Activated CD8-positive, alpha-beta memory T cell treated with anti-CD3 and anti-CD28 coated beads, Interleukin-2, amount 50 U/mL, for 24 hours (primary cell): ENCODE results near the gene SLC35F1.
"Not testable (repeated sequence)": the region's sequence is repeated elsewhere in the genome, so short reads cannot be mapped to it uniquely, and the experiment has no call there.

Experiments used
- DNase-seq: peaks from one replicate; pipeline ENCODE4 v3.0.0-alpha.2; 2020; ENCODE audit errors: extremely low read depth

SLC35F1 gene

DNA sequence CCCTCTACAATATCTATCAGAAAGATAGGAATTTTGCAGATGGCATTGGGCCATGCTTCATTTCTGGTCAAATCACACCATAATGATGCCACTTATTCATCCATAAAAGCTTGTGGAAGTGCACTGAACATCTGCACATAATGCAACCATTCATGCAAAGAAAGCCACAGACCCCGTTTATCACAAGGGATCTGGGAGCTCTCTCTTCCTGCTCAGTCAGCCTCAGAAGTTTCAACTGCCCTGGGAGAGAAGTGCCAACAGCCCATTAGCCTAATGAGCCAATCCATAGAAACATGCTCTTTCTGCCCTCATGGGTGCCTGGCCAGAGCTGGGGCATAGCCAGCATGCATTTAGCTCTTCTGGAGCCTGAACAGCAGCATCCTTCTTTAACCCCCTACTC is 85.8 kb downstream of the SLC35F1 start:
- DNase-seq, result no peak

GRCh38 chr6:118012944-118013343 is 105.9 kb downstream of the SLC35F1 start:
- no peak for DNase-seq

DNA sequence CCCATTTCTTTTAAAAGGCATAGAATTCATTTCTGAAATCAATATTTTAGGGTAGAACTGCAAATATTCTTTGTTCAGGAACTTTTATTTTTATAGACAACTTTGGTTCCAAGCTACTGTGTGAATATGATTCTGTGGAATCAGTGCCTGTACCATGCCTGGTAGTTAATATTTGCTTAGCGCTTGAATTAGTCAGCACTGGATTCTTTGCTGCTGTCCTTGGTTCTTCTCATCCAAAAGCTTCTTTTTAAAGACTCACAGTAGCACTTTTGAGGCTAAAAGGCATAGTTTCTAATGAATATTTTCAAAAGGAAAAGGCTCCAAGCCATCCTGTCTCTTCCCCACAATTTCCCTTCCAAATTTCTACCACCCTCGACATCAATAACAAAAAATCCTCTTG is 109.5 kb downstream of the SLC35F1 start:
- DNase-seq, result no peak

- DNase-seq, result no peak
These were observed 110.3 kb downstream of the SLC35F1 start for GRCh38 chr6:118017301-118017848.

DNA sequence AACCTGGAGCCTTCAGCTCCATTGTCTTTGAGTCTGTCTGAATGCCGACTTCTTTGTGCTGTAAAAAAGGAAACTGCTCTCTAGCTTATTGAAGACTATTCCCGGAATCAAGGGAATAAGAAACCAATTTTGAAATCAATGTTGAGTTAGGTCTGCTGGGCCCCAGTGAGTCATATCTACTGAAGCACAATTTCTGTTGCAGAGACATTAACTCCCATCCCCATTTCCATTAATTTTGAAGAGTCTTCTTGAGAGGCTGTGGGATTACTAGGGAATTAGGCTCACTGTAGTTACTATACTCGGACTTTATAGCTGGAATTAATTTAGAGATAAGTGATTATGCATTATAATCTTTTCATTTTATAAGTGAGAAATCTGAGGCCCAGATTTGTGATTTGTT is 116.7 kb downstream of the SLC35F1 start:
- DNase-seq, result no peak

GRCh38 chr6:118029967-118030366 is 122.9 kb downstream of the SLC35F1 start:
- no peak for DNase-seq

DNA sequence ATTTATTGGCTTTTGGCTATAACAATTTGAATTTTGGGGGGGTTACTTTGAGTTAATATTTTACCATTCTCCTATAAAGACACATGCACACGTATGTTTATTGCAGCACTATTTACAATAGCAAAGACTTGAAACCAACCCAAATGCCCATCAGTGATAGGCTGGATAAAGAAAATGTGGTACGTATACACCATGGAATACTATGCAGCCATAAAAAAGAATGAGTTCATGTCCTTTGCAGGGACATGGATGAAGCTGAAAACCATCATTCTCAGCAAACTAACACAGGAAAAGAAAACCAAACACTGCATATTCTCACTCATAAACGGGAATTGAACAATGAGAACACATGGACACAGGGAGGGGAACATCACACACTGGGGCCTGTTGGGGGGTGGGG is 130.4 kb downstream of the SLC35F1 start:
- not testable (repeated sequence) for DNase-seq

GRCh38 chr6:118042855-118043254 is 135.8 kb downstream of the SLC35F1 start:
- DNase-seq, result no peak

- no peak for DNase-seq
These were observed 137.2 kb downstream of the SLC35F1 start for GRCh38 chr6:118044275-118044674.

DNA sequence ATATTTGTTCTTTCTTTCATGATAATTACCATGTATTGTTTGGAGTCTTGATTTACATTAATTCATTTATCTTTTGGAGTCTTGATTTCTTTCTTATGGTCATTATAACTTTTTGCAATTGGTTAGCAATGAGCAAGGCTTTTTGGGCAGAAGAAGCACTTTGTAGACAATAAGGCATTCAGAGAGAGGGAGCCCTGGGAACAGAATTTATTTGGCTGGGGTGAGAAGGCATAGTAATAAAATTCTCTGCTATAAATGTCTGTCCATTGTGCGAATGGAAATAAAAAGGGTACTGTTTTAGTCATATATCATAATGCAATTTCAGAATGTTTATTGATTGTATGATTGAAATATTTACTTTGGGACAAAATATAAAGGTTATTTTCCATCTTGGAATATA is 147.0 kb downstream of the SLC35F1 start:
- DNase-seq, result no peak

DNA sequence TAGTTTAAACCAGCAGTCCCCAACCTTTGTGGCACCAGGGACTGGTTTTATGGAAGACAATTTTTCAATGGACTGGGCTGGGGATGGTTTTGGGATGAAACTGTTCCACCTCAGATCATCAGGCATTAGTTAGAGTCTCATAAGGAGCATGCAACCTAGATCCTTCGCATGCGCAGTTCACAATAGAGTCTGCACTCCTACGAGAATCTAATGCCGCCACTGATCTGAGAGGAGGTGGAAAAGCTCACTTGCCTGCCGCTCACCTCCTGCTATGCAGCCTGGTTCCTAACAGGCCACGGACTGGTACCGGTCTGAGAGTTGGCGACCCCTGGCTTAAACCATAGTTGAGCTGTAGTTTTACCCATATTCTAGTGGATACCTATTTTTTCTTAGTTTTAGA is 154.6 kb downstream of the SLC35F1 start:
- DNase-seq, result no peak

GRCh38 chr6:118080547-118080946 is 173.5 kb downstream of the SLC35F1 start:
- DNase-seq, result no peak

GRCh38 chr6:118083711-118084110 is 176.6 kb downstream of the SLC35F1 start:
- no peak for DNase-seq

DNA sequence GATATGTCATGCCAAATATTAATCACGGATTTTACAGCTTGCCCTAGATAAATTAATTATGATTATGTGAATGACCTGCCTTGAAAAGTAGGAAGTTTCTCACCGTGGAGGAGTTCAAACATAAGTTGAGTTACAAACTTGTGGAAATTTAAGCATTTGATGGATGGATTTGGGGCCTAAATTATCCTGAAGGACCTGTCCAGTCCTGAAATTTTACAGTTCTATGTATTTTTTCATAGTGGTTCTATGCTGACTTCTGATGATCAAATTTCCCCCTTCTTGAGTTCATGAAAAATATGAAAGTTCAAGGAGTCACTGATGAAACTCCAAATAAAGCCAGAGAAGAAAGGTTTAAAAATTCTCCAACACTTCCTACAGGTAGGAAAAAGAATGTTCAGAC is 178.6 kb downstream of the SLC35F1 start:
- DNase-seq, result no peak

DNA sequence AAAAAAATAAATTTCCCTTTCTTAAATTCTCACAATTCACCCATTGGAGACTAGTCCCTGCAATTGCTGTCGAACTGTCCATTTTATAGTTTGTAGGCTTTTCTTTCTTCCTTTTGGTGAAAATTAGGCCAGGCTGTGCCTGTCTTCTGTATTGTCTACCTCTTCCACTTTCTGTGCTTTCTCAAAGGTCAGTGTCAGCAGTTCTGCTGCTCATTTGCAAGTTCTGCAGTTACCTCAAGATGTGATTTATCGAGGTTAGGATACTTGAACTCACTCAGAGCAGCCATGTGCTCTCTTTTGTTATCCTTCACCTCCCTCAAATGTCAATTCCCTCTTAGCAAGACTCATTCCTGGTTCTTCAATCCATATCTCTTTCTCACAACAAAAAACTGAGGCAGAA is 179.1 kb downstream of the SLC35F1 start:
- DNase-seq, result no peak

DNA sequence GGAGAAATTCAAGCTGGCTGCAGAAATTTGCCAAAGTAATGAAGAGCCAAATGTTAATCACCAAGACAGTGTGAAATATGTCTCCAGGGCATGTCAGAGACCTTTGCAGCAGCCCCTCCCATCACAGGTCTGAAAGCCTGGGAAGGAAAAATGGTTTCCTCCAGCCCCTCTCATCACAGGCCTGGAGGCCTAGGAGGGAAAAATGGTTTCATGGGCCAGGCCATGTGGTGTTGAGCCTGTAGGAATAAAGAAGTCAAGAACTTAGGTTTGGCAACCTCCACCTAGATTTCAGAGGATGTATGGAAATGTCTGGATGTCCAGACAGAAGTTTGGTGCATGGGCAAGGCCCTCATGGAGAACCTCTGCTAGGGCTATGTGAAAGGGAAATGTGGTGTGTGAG is 185.0 kb downstream of the SLC35F1 start:
- DNase-seq, result no peak

DNA sequence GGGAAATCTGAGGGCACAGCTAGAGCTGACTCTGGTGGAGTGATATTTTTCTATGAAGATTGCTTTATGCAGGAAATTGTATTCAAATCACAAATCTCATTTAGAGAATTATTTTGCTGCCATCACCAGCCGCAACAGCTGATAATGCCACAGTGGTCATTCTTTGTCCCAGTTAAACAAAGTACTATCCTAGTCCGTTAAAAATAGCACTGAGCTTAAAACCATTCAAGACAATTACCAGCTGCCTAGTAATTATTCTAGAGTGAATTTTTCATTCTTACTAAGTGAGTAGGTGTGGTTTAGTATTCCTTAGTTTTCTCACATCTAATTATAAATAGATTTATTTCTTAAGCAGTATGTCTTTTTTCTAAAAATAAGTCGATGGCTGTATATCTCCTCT is 190.5 kb downstream of the SLC35F1 start:
- DNase-seq, result no peak

DNA sequence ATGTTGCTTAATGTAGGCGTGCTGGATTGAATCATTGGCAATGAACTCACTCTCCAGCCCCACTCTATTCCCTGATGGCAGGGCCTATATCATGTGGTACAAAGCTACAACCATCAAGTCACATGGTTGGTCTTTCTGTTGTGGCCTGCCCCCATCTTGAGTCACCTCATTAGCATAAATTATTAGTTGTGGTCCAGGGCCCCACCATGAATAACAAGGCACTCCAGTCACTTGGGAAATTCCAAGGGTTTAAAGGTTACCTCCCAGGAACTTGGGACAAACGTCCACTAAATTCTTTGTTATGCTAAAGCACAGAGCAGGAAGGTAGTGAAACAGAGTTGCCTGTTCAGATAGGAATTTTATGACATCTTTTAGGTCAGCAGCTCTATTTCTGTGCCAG is 193.7 kb downstream of the SLC35F1 start:
- DNase-seq, result no peak

GRCh38 chr6:118101220-118101619 is 194.2 kb downstream of the SLC35F1 start:
- DNase-seq, result no peak

- no peak for DNase-seq
These were observed 194.8 kb downstream of the SLC35F1 start for GRCh38 chr6:118101831-118102345.

DNA sequence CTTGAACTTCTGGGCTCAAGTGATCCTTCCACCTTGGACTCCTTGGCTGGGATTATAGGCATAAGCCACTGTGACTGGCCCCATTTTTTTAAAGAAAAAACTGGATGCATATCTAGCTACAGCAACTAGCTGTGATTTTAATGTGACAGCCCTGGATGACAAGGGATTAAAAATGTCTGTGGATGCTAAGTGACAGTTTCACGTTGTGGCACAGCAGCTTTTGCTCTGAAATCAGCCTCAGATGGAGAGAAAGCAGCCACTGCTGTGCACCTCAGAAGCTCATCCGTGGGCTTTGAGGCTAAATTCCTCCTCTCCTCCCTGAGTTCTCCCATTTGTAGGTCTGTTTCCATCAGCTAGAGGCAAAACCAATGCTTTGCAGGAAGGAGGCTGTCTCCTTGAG is 195.3 kb downstream of the SLC35F1 start:
- no peak for DNase-seq

DNA sequence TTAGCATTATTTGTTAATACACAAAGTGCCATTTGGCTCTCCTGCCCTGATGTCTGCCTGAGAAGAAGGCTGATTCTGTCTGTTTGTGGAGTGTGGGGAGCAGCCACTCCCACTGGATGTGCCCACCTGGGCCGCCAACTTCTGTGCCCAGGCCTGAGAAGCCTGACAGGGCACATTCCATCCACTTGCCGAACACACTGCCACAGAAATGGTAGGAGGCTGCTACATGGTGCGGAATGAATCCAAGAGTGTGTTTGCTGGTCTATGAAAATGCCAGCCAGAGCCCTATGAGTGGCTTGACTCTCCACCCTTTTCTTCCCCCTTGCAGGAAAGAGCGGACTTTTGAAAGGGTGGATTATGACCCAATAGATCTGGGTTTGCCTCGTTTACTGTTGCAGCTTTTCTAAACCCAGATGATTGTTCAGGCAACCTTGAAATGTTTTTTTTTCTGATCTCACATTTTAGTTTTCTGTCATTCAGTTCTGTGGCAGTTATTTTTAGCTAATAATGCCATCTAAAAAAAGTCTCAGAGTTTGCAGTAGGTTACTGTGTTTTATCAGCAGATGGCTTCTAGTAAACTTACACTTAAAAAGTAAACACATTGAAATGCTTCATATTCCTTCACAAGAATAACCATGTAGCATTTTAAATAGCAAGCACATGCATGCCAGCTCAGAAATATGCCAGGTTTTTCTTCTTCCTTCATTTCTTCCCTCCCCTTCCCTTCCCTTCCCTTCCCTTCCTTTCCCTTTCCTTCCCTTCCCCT is 196.5 kb downstream of the SLC35F1 start:
- no peak for DNase-seq

- DNase-seq, result no peak
These were observed 215.2 kb downstream of the SLC35F1 start for GRCh38 chr6:118122161-118122725.
